GM21360 (cell line): ENCODE measurements around the gene SLC66A2.

Experiments used
- ATAC-seq: cut with Tn5 transposase; IDR thresholded peaks from one replicate; pipeline ENCODE4 v1.9.1; 2021; ENCODE audit warnings: mild to moderate bottlenecking, moderate library complexity; ENCODE audit not compliant: unreplicated experiment

SLC66A2 gene

DNA sequence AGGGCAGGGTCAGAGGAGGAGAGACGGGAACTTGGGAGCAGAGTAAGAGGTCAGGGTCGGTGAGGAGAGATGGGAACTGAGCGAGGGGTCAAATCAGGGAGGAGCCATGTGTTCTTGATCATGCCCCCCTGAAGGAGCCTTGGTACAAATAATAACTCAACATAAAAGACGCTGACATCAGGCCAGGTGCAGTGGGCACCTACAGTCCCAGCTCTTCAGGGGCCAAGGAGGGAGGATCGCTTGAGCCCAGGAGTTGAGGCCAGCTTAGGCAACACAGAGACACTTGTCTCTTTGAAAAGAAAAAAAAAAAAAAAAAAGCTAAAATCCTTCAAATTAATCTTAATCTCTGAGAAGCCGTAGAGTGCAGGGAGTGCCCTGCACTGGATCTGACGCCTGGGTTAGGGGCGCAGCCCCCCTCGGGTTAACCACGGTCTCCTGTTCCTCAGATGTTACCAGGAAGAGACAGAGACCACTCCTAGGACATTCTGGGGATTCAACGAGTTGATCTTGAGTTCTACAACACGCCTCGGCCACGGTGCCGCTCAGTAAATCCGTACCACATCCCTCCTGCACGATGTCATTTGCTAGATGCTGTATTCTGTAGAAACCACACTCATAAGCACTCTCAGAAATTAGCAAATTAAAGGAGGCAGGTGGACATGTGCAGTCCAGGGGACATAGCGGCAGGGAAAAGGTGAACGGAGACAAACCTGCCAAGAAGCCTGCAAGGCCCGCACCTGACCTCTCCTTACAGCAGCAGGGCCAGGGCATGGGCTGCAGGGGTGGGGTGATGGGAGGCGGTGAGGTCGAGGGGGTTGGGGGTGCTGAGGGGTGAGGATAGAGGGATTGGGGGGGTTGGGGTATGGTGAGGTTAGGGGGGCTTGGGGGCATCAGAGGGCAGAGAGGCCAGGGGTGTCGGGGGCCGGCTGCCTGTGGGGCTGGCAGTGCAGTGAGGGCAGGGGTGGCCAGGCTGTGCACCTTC lies 29.2 kb downstream of the SLC66A2 start:
- no peak for ATAC-seq

GRCh38 chr18:79919089-79919488 lies 32.4 kb downstream of the SLC66A2 start:
- ATAC-seq, result no peak

- no peak for ATAC-seq
Measured at GRCh38 chr18:79918615-79919011, 32.8 kb downstream of the SLC66A2 start.

GRCh38 chr18:79917853-79918614 lies 33.4 kb downstream of the SLC66A2 start:
- ATAC-seq, result no peak

GRCh38 chr18:79917169-79917852 lies 34.1 kb downstream of the SLC66A2 start:
- no peak for ATAC-seq

- ATAC-seq, result no peak
Measured at GRCh38 chr18:79916546-79917168, 34.8 kb downstream of the SLC66A2 start.

GRCh38 chr18:79916128-79916494 lies 35.3 kb downstream of the SLC66A2 start:
- no peak for ATAC-seq

GRCh38 chr18:79915161-79916127 lies 36.0 kb downstream of the SLC66A2 start:
- no peak for ATAC-seq

DNA sequence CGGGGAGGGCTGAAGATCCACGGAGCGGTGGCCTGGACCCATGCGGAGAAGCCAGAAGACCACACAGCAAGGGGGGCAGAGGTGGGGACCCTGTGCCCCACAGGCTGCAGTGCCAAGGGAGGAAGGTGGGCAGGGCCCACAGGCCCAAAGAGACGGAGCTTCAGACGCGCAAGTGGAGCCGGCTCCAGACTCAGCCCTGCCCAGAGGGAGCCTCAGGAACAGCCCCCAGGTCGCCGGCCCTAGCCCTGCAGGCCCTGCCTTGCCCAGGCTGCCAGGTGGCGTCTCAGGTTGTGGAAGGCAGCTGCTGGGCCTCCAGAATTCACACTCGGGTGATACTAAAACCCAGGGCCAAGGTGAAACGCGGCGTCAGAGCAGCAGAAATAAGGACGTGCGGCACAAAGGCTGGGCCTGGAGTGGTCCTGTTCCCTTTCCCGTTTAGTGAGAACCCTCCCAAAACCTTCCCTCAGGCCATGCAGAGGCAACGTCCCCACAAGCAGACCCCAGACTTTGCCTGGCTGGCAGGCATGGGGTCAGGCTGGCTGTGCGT lies 36.8 kb downstream of the SLC66A2 start:
- ATAC-seq, result no peak

GRCh38 chr18:79912994-79913831 lies 38.2 kb downstream of the SLC66A2 start:
- ATAC-seq, result no peak

DNA sequence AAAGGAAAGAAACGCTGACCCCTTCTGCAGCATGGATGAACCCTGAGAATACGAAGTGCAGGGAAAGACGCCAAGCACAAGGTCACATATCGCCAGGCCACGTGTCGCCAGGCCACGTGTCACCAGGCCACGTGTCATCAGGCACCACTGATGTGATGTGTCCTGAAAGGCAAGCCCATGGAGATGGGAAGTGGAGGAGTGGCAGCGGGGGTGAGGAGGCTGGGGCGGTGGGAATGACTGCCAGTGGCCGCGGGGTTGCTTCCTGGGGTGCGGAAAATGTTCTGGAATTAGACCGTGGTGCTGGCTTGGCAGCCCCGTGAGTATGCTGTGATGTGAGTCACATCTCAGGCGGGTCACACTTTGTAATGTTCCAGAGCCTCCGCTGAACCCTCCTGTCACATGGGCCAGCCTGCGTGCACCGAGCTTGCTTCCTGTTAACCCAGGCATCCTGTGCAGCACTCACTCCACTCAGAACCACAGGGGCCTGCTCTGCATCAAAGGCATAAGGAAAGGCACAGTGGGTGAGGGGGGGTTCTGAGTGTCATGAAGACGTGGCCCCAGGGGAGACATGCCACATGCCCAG lies 39.0 kb downstream of the SLC66A2 start:
- no peak for ATAC-seq

DNA sequence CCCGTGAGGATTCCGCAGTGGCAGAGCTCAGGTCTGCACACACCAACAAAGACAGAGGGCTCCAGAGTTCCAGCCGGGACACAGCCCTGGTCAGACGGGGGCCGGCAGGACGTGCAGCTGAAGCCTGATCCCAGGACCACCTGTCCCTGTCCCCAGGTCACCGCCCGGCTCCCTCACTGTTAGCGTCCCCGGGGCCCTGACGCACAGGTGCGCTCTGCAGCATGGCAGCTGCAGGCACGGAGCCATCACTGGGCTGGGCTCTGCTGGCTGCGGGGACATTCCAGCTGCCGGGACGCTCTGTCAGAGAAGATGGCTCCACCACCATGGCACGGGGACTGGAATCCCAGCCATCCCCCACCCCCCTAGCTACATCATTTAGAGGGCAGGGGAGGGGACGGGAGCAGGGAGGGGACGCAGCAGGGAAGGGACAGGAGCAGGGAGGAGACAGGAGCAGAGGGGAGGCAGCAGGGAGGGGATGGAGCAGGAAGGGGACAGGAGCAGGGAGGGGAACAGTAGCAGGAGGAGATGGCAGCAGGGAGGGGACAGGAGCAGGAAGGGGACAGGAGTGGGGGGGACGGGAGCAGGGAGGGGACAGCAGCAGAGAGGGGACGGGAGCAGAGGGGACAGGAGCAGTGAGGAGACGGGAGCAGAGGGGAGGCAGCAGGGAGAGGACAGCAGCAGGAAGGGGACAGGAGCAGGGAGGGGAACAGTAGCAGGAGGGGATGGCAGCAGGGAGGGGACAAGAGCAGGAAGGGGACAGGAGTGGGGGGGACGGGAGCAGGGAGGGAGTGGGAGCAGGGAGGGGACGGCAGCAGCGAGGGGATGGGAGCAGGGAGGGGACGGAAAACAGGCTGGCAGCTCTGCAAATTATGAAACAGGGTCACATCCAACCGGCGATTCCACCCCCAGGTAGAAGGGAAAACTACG lies 39.8 kb downstream of the SLC66A2 start:
- ATAC-seq, result no peak

- ATAC-seq, result no peak
Measured at GRCh38 chr18:79910563-79911343, 40.7 kb downstream of the SLC66A2 start.

DNA sequence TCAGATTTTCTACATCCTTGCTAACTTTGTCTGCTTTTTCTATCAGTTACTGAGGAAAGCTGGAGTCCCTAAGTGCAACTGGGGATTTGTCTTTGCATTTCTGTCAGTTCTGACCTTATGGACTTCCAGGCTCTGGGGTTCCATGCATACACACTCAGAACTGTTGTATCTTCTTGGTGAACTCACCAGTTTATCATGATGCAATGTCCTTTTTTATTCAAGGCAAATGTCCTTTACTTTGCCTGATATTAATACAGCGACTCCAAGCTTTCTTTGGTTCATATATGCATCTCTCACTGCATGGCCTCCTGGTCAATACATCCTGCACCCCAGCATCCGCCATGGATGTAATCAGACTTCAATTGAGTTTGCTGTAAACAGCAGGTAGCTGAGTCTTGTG lies 44.7 kb downstream of the SLC66A2 start:
- ATAC-seq, result no peak

GRCh38 chr18:79905993-79906392 lies 45.5 kb downstream of the SLC66A2 start:
- ATAC-seq, result no peak

DNA sequence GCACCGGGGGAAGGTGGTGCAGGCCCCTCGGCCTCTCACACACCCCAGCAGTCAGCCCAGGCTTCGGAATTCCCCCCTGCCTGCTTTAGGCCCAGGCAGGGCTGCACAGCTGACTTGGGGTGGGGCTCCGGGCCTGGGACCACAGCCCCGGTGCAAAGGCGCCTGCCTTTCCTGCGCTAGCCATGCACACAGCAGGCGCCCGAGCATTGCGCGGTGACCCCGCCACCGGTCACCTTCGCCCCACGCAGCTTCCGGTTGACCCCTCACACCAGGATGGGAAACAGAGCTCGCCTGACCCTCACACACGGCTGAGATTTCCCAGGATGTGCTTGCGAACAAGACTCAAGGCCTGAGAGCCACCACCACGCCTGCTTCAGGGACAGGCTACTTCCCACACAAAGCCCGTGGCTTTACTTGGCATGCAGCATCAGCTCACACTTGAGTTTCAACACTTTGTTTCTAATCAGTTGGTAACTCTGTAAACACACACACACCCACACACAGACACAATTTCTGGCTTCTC lies 46.0 kb downstream of the SLC66A2 start:
- ATAC-seq, result no peak
